ENCODE measurements around the gene CCDC192. TPM values are rescaled to one million over a fixed set of nuclear protein-coding genes. Genes with fewer than 3 reads are reported as not detected.

The CCDC192 gene
- total and polyA plus RNA-seq, 2 of the 4 experiments (the other 2 are of a cell fraction): not detected

GRCh38 chr5:127706691-127707090 lies 3.5 kb downstream of the CCDC192 start:
- 86% methylated on average over 1 of the region's 1 CpG; no CpG with 5 or more reads in 1 of the 2 experiments for WGBS, 2 experiments (ENCODE audit: extremely low coverage in 2 of 2, insufficient read length in 1 of 2)
- CTCF ChIA-PET: no interaction called here
- H3K27ac ChIP-seq (ENCODE audit: insufficient read depth, low read length): no peak overlapping the region

More at GRCh38 chr5:127706691-127707090, 3.5 kb downstream of the CCDC192 start:
- in situ Hi-C loops (cut with MboI; ENCODE audit: low sequenced_read_pairs): no loop called here
- dilution Hi-C loops (cut with HindIII; ENCODE audit: low sequenced_read_pairs, unreplicated experiment): no loop called here
- Histone ChIP-seq H3K4me2 (ENCODE audit: low read depth, low read length) (no peak overlapping the region), H2BK120ac (ENCODE audit: low read depth, low read length) (no peak overlapping the region), H3K18ac (ENCODE audit: low read depth, low read length) (no peak overlapping the region), H3K4me1 (ENCODE audit: control insufficient read depth, insufficient read depth, low read length) (peaks cover 3% of the 10 kb centered on the region; the same call in 1 of the 2 replicates), H3K4me3 (ENCODE audit: insufficient read depth, low read depth, low read length) (no peak overlapping the region), H3K23ac (ENCODE audit: low read depth, low read length) (no peak overlapping the region), H3K9me3 (ENCODE audit: control insufficient read depth, insufficient read depth, low read length) (no peaks in the 10 kb centered on the region), H2BK15ac (ENCODE audit: low read depth, low read length) (no peak overlapping the region), H4K8ac (ENCODE audit: low read depth in 2 of 2, low read length in 2 of 2) (no peak overlapping the region), H3K14ac (replicated peaks; ENCODE audit: low read depth, low read length) (no peak overlapping the region), H4K5ac (ENCODE audit: low read depth, low read length) (no peak overlapping the region), H2AFZ (replicated peaks; ENCODE audit: low read length, poor library complexity) (no peak overlapping the region), H3K79me1 (ENCODE audit: low read depth in 1 of 2, low read length in 2 of 2) (no peaks in the 10 kb centered on the region), H4K91ac (ENCODE audit: insufficient read depth, low read depth, low read length) (no peak overlapping the region), H3K9ac (ENCODE audit: low read depth, low read length) (no peak overlapping the region), H3K27me3 (ENCODE audit: control insufficient read depth, insufficient read depth, low read length) (peaks cover 2% of the 10 kb centered on the region; the same call in 1 of the 2 replicates), H3K9me1 (ENCODE audit: insufficient read depth, low read length) (no peaks in the 10 kb centered on the region), H4K20me1 (ENCODE audit: insufficient read depth, low read length) (no peaks in the 10 kb centered on the region), H2BK5ac (ENCODE audit: low read depth, low read length, poor library complexity, severe bottlenecking) (no peak overlapping the region), H3K56ac (ENCODE audit: extremely low read depth, insufficient read depth, low read length) (no peak overlapping the region), H2AK5ac (ENCODE audit: low read depth, low read length) (no peak overlapping the region), H2AK9ac (replicated peaks; ENCODE audit: low read depth, low read length, poor library complexity) (no peak overlapping the region), H3K36me3 (ENCODE audit: control insufficient read depth, insufficient read depth, low read length) (no peaks in the 10 kb centered on the region), H3K4ac (ENCODE audit: low read depth, low read length) (no peak overlapping the region), H2BK20ac (ENCODE audit: low read depth, low read length) (no peak overlapping the region)
- POLR2A ChIA-PET (ENCODE audit: unreplicated experiment): no interaction called here
- no TSS peak for BruUV-seq (replicated peaks)
- DNase-seq: no peak
- intact Hi-C loops (cut with micrococcal nuclease): no loop called here
- ATAC-seq (ENCODE audit: low read depth): peak; percentile 11; the same call in 1 of the 2 replicates
- TF ChIP-seq CTCF (conservative IDR thresholded peaks at IDR 0.05; ENCODE audit: low read depth, low read length) (no peak), MAZ (IDR thresholded peaks at IDR 0.05; ENCODE audit: borderline replicate concordance, low read depth, low read length) (no peak)

Measured in IMR-90 (cell line).